ENCODE measurements around the gene RIC8A. TPM values are rescaled to one million over a fixed set of nuclear protein-coding genes. Genes with fewer than 3 reads are reported as not detected.

The RIC8A gene
- total and polyA plus RNA-seq, 2 donors from 2014 or later = 52.3 to 92.1 TPM

DNA sequence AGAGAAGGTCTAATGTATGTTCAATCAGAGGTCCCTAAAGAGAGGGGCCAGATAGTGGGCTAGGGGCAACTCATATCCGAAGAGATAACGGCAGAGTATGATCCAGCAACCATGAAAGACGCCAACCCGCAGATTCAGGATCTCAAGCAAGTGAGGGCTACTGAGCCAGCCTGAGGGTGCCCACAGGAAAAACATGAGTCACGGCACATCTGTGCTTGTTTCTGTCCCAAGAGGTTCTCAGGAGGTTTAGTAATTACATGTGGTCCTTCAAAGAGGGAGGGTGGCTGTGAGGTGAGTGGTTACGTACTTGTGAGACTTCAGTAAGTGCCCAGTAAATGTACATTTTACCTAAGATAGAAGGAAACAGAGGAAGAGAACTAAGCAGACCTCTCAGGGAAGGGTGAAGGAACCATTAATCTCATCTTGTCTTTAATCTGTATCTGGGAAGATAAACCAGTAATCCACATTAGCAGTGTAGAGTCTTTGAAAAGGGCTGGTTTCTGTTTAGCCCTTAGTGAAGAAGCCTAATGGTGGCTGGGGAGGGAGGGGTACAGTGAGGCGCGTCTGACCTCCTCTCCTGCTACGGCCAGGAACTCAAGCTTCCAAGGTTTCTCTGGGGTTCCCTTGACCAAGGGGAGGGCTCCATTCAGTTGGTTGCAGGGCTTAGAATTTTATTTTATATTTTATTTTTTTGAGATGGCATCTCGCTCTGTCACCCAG is 18.4 kb downstream of the RIC8A start:
- no peaks in the 10 kb centered on the region for H3K27me3 ChIP-seq (ENCODE audit: control insufficient read depth, insufficient read depth, low read length)
- intact Hi-C loops (cut with DNase I) = no loop called here
- no peak overlapping the region for H3K4me3 ChIP-seq (ENCODE audit: low read length in 3 of 3)
- no peaks in the 10 kb centered on the region for H3K9me3 ChIP-seq (ENCODE audit: control insufficient read depth in 2 of 3, insufficient read depth in 1 of 3, low read length in 3 of 3)
- no peak overlapping the region for H3K9ac ChIP-seq (ENCODE audit: low read length in 3 of 3)
- peaks cover 3 to 9% (median 9%) of the 10 kb centered on the region in 3 donors for H3K36me3 ChIP-seq (ENCODE audit: control insufficient read depth in 2 of 3, insufficient read depth in 3 of 3, low read length in 3 of 3)
- FAIRE-seq = no peak
- peak in 1 of 5 donors; percentile 30 for DNase-seq
- TF ChIP-seq, protein P1, sequence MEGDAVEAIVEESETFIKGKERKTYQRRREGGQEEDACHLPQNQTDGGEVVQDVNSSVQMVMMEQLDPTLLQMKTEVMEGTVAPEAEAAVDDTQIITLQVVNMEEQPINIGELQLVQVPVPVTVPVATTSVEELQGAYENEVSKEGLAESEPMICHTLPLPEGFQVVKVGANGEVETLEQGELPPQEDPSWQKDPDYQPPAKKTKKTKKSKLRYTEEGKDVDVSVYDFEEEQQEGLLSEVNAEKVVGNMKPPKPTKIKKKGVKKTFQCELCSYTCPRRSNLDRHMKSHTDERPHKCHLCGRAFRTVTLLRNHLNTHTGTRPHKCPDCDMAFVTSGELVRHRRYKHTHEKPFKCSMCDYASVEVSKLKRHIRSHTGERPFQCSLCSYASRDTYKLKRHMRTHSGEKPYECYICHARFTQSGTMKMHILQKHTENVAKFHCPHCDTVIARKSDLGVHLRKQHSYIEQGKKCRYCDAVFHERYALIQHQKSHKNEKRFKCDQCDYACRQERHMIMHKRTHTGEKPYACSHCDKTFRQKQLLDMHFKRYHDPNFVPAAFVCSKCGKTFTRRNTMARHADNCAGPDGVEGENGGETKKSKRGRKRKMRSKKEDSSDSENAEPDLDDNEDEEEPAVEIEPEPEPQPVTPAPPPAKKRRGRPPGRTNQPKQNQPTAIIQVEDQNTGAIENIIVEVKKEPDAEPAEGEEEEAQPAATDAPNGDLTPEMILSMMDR (IDR thresholded peaks at IDR 0.05; ENCODE audit: borderline replicate concordance, extremely low read depth, insufficient read depth) = no peak
- H3K27ac ChIP-seq (ENCODE audit: low read depth in 2 of 2, low read length in 2 of 2) = no peak overlapping the region
- no peaks in the 10 kb centered on the region for H3K4me1 ChIP-seq (ENCODE audit: control insufficient read depth in 2 of 3, insufficient read depth in 2 of 3, low read depth in 1 of 3, low read length in 3 of 3)

GRCh38 chr11:227824-228379 is 20.4 kb downstream of the RIC8A start:
- DNase-seq = peak in 1 of 5 donors; percentile 6
- no peaks in the 10 kb centered on the region for H3K4me1 ChIP-seq (ENCODE audit: control insufficient read depth in 2 of 3, insufficient read depth in 2 of 3, low read depth in 1 of 3, low read length in 3 of 3)
- no peak for FAIRE-seq
- no peak overlapping the region for H3K4me3 ChIP-seq (ENCODE audit: low read length in 3 of 3)
- no peak overlapping the region for H3K9ac ChIP-seq (ENCODE audit: low read length in 3 of 3)
- H3K27ac ChIP-seq (ENCODE audit: low read depth in 2 of 2, low read length in 2 of 2) = no peak overlapping the region
- peaks cover 3 to 9% (median 5%) of the 10 kb centered on the region in 3 donors for H3K36me3 ChIP-seq (ENCODE audit: control insufficient read depth in 2 of 3, insufficient read depth in 3 of 3, low read length in 3 of 3)
- no peaks in the 10 kb centered on the region for H3K27me3 ChIP-seq (ENCODE audit: control insufficient read depth, insufficient read depth, low read length)
- no peaks in the 10 kb centered on the region for H3K9me3 ChIP-seq (ENCODE audit: control insufficient read depth in 2 of 3, insufficient read depth in 1 of 3, low read length in 3 of 3)
- intact Hi-C loops (cut with DNase I) = no loop called here
- TF ChIP-seq, protein P1 (IDR thresholded peaks at IDR 0.05; ENCODE audit: borderline replicate concordance, extremely low read depth, insufficient read depth) = no peak

- Histone ChIP-seq H3K4me3 (ENCODE audit: low read length in 3 of 3) (no peak overlapping the region), H3K9me3 (ENCODE audit: control insufficient read depth in 2 of 3, insufficient read depth in 1 of 3, low read length in 3 of 3) (no peaks in the 10 kb centered on the region), H3K27me3 (ENCODE audit: control insufficient read depth, insufficient read depth, low read length) (no peaks in the 10 kb centered on the region), H3K36me3 (ENCODE audit: control insufficient read depth in 2 of 3, insufficient read depth in 3 of 3, low read length in 3 of 3) (peaks cover 0 to 9% (median 5%) of the 10 kb centered on the region in 3 donors), H3K9ac (ENCODE audit: low read length in 3 of 3) (no peak overlapping the region), H3K4me1 (ENCODE audit: control insufficient read depth in 2 of 3, insufficient read depth in 2 of 3, low read depth in 1 of 3, low read length in 3 of 3) (peaks cover 0 to 4% (median 3%) of the 10 kb centered on the region in 3 donors), H3K27ac (ENCODE audit: low read depth in 2 of 2, low read length in 2 of 2) (no peak overlapping the region)
- FAIRE-seq (no peak), DNase-seq (peak in 1 of 5 donors; percentile 58)
- intact Hi-C loops (cut with DNase I) = no loop called here
- TF ChIP-seq, protein P1 (IDR thresholded peaks at IDR 0.05; ENCODE audit: borderline replicate concordance, extremely low read depth, insufficient read depth) = no peak
Measured at GRCh38 chr11:230431-230830, 22.9 kb downstream of the RIC8A start.

Measured in kidney (tissue), 14 donors.